HG03558 (cell line): ENCODE data around the gene GIMAP7.
"Not testable (repeated sequence)": the region's sequence is repeated elsewhere in the genome, so short reads cannot be mapped to it uniquely, and the experiment has no call there.

Experiments used
- ATAC-seq: cut with Tn5 transposase; IDR thresholded peaks from one replicate; pipeline ENCODE4 v1.9.1; 2021; ENCODE audit warnings: moderate number of reproducible peaks; ENCODE audit not compliant: unreplicated experiment; ENCODE audit errors: extremely low read depth

The GIMAP7 gene

GRCh38 chr7:150507947-150508602, 6.6 kb upstream of the GIMAP7 start:
- no peak for ATAC-seq

GRCh38 chr7:150511048-150511447, 3.6 kb upstream of the GIMAP7 start:
- no peak for ATAC-seq

- no peak for ATAC-seq
Measured at GRCh38 chr7:150513758-150514157, 914 bp upstream of the GIMAP7 start.

- ATAC-seq: no peak
Measured at GRCh38 chr7:150515248-150516147, 826 bp downstream of the GIMAP7 start.

- ATAC-seq: no peak
Measured at GRCh38 chr7:150516956-150517745, 2.5 kb downstream of the GIMAP7 start.

GRCh38 chr7:150519310-150519709, 4.6 kb downstream of the GIMAP7 start:
- no peak for ATAC-seq

GRCh38 chr7:150520145-150520544, 5.5 kb downstream of the GIMAP7 start:
- no peak for ATAC-seq

GRCh38 chr7:150522931-150523330, 8.3 kb downstream of the GIMAP7 start:
- not testable (repeated sequence) for ATAC-seq

- ATAC-seq: no peak
Measured at GRCh38 chr7:150524018-150524417, 9.3 kb downstream of the GIMAP7 start.

GRCh38 chr7:150531704-150532103, 17.0 kb downstream of the GIMAP7 start:
- ATAC-seq: no peak

- ATAC-seq: no peak
Measured at GRCh38 chr7:150538259-150538658, 23.6 kb downstream of the GIMAP7 start.

GRCh38 chr7:150553163-150553562, 38.5 kb downstream of the GIMAP7 start:
- no peak for ATAC-seq

- no peak for ATAC-seq
Measured at GRCh38 chr7:150556521-150557138, 42.0 kb downstream of the GIMAP7 start.

GRCh38 chr7:150560486-150560885, 45.8 kb downstream of the GIMAP7 start:
- no peak for ATAC-seq

GRCh38 chr7:150562919-150563318, 48.2 kb downstream of the GIMAP7 start:
- ATAC-seq: no peak

GRCh38 chr7:150564006-150564405, 49.3 kb downstream of the GIMAP7 start:
- no peak for ATAC-seq

- no peak for ATAC-seq
Measured at GRCh38 chr7:150564566-150564965, 49.9 kb downstream of the GIMAP7 start.

GRCh38 chr7:150565239-150565638, 50.6 kb downstream of the GIMAP7 start:
- ATAC-seq: no peak

GRCh38 chr7:150566123-150566522, 51.5 kb downstream of the GIMAP7 start:
- no peak for ATAC-seq

- no peak for ATAC-seq
Measured at GRCh38 chr7:150566572-150566971, 51.9 kb downstream of the GIMAP7 start.
